Lung (tissue), 12 donors: Measurements from ENCODE around the gene ZNF761. TPM values are rescaled to one million over a fixed set of nuclear protein-coding genes. Genes with fewer than 3 reads are reported as not detected.
"Not testable (repeated sequence)": the region's sequence is repeated elsewhere in the genome, so short reads cannot be mapped to it uniquely, and the experiment has no call there.

Experiments
- ATAC-seq: fragments of 200-7000 bp; cut with Tn5 transposase; one replicate; pipeline ENCODE4 v1.9.1; 2020; ENCODE audit warnings: moderate number of reproducible peaks; ENCODE audit not compliant: insufficient read depth, low FRiP score
- DNase-seq, 3 donors: peaks; one replicate each; pipeline ENCODE4 v3.0.0-alpha.2; 2013 to 2017
- H3K27ac ChIP-seq, 2 donors: one replicate each; pipeline ENCODE4 v1.5.1; 2013; ENCODE audit warnings: mild to moderate bottlenecking in 2 of 2, moderate library complexity in 2 of 2, control low read depth in 1 of 2, inconsistent platforms in 1 of 2, low read depth in 1 of 2, low read length in 1 of 2
- H3K27me3 ChIP-seq, 3 donors: one replicate each; pipeline ENCODE4 v1.5.1; 2013; ENCODE audit warnings: low read length in 2 of 3; ENCODE audit not compliant: control insufficient read depth in 3 of 3, insufficient read depth in 3 of 3
- H3K36me3 ChIP-seq, 4 donors: one replicate each; pipeline ENCODE4 v1.5.1; 2013; ENCODE audit warnings: low read length in 4 of 4, mild to moderate bottlenecking in 1 of 4, moderate library complexity in 1 of 4; ENCODE audit not compliant: control insufficient read depth in 4 of 4, insufficient read depth in 4 of 4
- H3K4me1 ChIP-seq, 5 donors: one replicate each; pipeline ENCODE4 v1.5.1; 2013; ENCODE audit warnings: low read length in 5 of 5, mild to moderate bottlenecking in 2 of 5, moderate library complexity in 1 of 5; ENCODE audit not compliant: control insufficient read depth in 5 of 5, insufficient read depth in 5 of 5
- H3K4me3 ChIP-seq: one replicate; pipeline ENCODE4 v1.5.1; 2013; ENCODE audit warnings: mild to moderate bottlenecking, control low read depth, moderate library complexity
- H3K9ac ChIP-seq, 2 donors: one replicate each; pipeline ENCODE4 v1.5.1; 2013; ENCODE audit warnings: low read length in 2 of 2, control low read depth in 1 of 2; ENCODE audit not compliant: insufficient read depth in 1 of 2
- H3K9me3 ChIP-seq, 4 donors: one replicate each; pipeline ENCODE4 v1.5.1; 2013; ENCODE audit warnings: low read length in 3 of 4, mild to moderate bottlenecking in 1 of 4, moderate library complexity in 1 of 4; ENCODE audit not compliant: control insufficient read depth in 4 of 4, insufficient read depth in 3 of 4
- WGBS, 2 donors: extraction: QIAGEN DNeasy Blood & Tissue Kit; methylation state at CpG; one replicate each; pipeline ENCODE4 v1.1.7; 2013; 5-methylcytosine and 5-hydroxymethylcytosine counted together
- polyA plus RNA-seq, 2 donors: library from polyadenylated mRNA; stranded (reverse); fragments of 200-250 nt; gene quantifications; one replicate each; pipeline ENCODE4 v1.2.1, GENCODE V29; 2013
- total RNA-seq, 2 donors: library from RNA; depleted of rRNA in 1 of 2; stranded (reverse); fragments of >200 nt in 1 of 2; gene quantifications; one replicate each; pipeline ENCODE4 v1.2.1, GENCODE V29; 2014 to 2021
- TF ChIP-seq, protein P1 (sequence below): IDR thresholded peaks from 2 replicates; pipeline ENCODE4 v1.5.1; 2012; ENCODE audit warnings: mild to moderate bottlenecking; ENCODE audit errors: control extremely low read depth, extremely low read depth
- donor health status: control.
- donor health status: control.
- donor health status: Bipolar disorder and iron deficiency.
- donor health status: healthy.
- donor health status: DM: yes; HTN: yes; CAD: no.

ZNF761 gene
- total and polyA plus RNA-seq, 4 donors: 6.4 to 11.4 (median 7.2) TPM

DNA sequence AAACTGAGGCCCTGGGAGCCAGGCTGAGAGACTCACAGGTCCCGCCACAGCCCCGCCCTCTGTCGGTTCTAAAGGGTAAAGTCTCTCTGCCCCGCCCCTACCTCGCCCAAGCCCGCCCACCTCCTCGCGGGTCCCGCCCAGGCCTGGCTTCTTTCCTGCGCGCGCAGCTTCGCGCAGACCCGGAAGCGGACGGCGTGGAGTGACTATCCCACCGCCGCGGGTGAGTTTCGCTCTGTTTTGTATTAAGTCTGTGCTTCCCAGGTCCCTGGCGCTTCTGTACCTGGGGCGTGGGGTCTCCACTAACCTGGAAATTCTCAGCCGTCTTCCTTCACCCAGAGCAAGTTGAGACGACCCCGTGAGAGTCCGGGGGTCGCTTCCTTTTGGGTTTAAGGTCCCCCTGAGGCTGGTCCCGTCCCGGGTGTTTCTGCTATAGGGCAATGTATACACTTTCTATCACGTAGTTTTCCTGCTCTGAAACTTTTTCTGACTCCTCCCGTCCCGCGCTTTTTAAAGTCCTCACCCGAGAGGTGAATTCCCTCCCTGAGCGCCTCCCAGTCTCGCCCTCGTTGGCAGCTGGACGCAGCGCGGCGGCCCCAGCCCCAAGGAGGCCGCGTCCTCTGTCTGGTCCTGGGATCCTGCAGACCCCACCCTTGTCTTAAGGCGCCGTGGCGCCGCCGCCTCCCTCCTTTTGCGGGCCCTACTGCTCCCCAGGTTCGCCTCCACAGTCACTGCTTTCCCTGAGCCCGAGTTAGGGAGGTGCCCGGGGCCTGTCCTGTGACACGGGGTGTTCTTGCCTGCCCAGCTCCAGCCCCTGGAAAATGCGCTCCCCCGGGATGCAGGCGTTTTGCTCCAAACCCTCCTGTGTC is 36.6 kb upstream of the ZNF761 start, which contains the start of gene ZNF765:
TSS of gene ZNF765 (plus strand) at position 176 of the 866 bp plus-strand sequence. CDS start 2,867 bp downstream, outside the sequence.
- H3K4me1 ChIP-seq: peaks cover 0 to 16% (median 3%) of the 10 kb centered on the region in 5 donors
- peak within 1 kb of the TSS; percentile 37 to 77 for H3K9ac ChIP-seq
- ATAC-seq: peak; percentile 99
- peak within 1 kb of the TSS; percentile 69 for H3K4me3 ChIP-seq
- peaks cover 0 to 3% (median 0%) of the 10 kb centered on the region in 4 donors for H3K9me3 ChIP-seq
- 1% methylated on average over 58 of the region's 58 CpGs for WGBS, 2 donors
- TF ChIP-seq, protein P1, sequence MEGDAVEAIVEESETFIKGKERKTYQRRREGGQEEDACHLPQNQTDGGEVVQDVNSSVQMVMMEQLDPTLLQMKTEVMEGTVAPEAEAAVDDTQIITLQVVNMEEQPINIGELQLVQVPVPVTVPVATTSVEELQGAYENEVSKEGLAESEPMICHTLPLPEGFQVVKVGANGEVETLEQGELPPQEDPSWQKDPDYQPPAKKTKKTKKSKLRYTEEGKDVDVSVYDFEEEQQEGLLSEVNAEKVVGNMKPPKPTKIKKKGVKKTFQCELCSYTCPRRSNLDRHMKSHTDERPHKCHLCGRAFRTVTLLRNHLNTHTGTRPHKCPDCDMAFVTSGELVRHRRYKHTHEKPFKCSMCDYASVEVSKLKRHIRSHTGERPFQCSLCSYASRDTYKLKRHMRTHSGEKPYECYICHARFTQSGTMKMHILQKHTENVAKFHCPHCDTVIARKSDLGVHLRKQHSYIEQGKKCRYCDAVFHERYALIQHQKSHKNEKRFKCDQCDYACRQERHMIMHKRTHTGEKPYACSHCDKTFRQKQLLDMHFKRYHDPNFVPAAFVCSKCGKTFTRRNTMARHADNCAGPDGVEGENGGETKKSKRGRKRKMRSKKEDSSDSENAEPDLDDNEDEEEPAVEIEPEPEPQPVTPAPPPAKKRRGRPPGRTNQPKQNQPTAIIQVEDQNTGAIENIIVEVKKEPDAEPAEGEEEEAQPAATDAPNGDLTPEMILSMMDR: no peak
- H3K36me3 ChIP-seq: peaks cover 3 to 10% (median 9%) of the 10 kb centered on the region in 4 donors
- H3K27ac ChIP-seq: peak within 1 kb of the TSS; percentile 81 to 90
- DNase-seq: peak; percentile 96 to 97 (median 96)
- H3K27me3 ChIP-seq: no peaks in the 10 kb centered on the region

DNA sequence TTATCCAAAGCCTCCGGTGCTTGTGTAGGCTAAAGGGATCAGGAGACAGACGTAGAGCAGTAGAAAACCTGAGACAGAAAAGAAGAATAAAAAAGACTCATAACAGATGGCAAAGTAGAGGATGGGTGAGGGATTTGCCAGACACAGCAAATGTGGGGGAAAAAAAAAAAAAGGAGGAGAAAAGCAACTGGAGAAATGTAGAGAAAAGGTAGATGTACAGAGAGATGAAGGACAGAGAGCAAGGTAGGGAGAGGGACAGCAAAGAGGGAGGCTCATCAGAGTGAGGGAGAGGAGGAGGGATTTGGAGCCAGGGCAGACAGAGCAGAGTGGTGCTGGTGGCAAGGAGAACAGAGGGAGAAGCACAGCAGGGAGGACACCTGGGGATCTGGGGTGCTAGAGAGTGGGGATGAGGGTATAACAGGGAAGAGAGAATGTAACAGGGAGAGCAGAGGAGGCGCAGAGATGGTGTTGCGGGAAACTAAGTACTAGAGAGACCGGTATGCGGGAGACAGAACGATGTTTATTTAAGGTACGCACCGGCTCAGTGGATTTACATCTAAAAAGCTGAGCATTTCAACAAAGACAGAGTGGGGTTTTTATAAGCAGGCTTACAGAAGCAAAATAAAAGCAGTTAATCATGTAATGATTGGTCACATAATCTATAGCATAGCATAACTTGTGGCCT is 35.8 kb upstream of the ZNF761 start:
- not testable (repeated sequence) for ATAC-seq, DNase-seq, H3K9me3 ChIP-seq, H3K27me3 ChIP-seq
- Histone ChIP-seq H3K4me1 (peaks cover 0 to 16% (median 3%) of the 10 kb centered on the region in 5 donors), H3K9ac (peak overlapping the region in 1 of 2 donors; percentile 37), H3K27ac (peak overlapping the region in 1 of 2 donors; percentile 81), H3K36me3 (peaks cover 4 to 14% (median 10%) of the 10 kb centered on the region in 4 donors), H3K4me3 (peak overlapping the region; percentile 69)
- WGBS, 2 donors: 17 to 29% methylated on average over 9 of the region's 9 CpGs

DNA sequence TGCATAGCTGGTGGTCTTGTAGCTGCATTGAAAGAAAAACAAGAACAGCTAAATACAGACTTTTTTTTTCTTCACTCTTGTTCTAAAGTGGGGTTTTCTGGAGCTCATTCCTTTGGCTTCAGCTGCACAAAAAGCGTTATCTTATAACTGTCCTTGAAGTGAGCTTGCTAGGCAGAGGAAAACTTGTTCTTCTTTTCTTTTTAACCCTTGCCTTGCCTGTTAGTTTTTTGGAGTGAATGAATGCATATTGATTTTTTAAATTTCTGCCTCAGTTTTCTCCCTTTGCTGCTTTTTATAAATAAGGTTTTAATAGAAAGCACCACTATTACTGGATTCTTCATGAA is 35.3 kb upstream of the ZNF761 start:
- 7 to 15% methylated on average over 1 of the region's 1 CpG for WGBS, 2 donors
- DNase-seq (no peak), ATAC-seq (no peak)
- H3K9ac ChIP-seq: no peak overlapping the region
- peaks cover 4 to 15% (median 10%) of the 10 kb centered on the region in 4 donors for H3K36me3 ChIP-seq
- no peaks in the 10 kb centered on the region for H3K27me3 ChIP-seq
- no peak overlapping the region for H3K4me3 ChIP-seq
- TF ChIP-seq, protein P1: no peak
- no peak overlapping the region for H3K27ac ChIP-seq
- peaks cover 0 to 16% (median 3%) of the 10 kb centered on the region in 5 donors for H3K4me1 ChIP-seq
- H3K9me3 ChIP-seq: no peaks in the 10 kb centered on the region

DNA sequence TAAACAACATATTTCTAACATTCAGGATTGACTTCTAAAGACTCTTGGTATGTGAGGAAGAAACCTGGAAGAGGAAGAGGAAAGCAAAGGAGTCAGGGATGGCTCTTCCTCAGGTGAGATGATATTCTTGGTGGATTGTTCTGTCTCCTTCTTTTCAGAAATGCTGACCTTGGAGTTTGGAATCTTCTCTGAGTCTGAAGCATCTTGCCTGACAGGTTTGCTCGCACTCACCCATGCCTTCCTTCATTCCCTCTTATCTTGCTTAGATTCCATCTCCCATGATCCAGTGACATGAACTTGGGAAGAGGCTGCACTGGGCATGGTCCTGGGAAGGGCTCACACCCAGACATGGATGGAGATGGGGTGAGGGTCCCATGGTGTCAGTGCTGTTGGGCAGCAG is 33.9 kb upstream of the ZNF761 start:
- DNase-seq, H3K27me3 ChIP-seq, H3K9ac ChIP-seq, H3K4me3 ChIP-seq, H3K9me3 ChIP-seq, ATAC-seq, H3K27ac ChIP-seq: not testable (repeated sequence)
- 82 to 94% methylated on average over 1 of the region's 1 CpG for WGBS, 2 donors
- peaks cover 4 to 22% (median 13%) of the 10 kb centered on the region in 4 donors for H3K36me3 ChIP-seq
- peaks cover 0 to 16% (median 3%) of the 10 kb centered on the region in 5 donors for H3K4me1 ChIP-seq
